ENCODE measurements around the gene ADM2.

The ADM2 gene

DNA sequence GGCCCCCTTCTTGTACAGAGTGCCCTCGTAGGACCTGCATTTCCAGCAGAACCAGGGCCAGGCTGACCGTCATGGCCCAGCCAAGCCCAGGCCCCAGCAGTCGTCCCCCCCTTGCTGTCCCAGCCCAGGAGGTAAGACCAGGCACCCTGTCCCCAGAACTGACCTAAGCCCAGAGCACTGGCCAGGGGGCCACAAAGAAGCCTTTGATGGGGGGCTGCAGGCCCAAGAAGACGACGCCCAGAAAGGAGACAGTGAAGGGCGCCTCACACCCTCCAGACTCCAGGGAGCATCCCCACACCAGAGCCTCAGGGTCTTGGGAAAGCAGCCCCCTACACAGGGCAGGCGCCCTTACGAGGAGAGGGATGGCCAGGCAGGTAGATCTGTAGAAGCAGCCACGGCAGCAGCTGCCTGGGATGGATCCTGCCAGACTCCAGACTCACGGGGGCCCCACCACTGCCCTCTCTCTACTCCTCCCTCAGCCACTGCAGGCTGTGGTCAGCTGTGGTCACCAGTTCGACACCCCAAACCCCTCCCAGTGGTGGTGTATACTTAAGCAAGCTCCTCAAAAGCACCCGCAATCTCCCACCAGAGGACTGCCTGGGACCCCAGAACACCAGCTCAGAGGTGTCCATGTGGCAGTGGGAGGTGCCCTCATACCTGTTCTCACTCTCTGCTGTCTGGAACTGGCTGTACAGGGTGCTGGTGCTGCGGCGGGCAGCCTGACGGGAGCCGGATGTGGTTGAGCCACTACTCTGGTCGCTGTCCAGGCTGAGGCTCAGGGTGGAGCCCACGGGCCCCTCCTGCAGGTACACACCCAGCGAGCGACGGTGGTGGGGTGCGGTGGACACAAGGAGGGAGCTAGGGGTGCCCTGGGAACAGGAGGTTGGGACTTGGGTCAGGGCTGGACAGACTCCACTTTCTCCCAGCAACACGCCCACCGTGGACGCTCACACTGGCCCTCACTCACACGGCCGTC is 33.5 kb upstream of the ADM2 start:
- Mint-ChIP-seq H3K36me3 (ENCODE audit: low read depth) (peaks cover 39% of the 10 kb centered on the region), H3K27ac (no peak overlapping the region), H3K4me3 (no peak overlapping the region), H3K4me1 (no peaks in the 10 kb centered on the region), H3K27me3 (ENCODE audit: low read depth) (no peaks in the 10 kb centered on the region), H3K9me3 (no peaks in the 10 kb centered on the region)
- TF ChIP-seq, protein P1, sequence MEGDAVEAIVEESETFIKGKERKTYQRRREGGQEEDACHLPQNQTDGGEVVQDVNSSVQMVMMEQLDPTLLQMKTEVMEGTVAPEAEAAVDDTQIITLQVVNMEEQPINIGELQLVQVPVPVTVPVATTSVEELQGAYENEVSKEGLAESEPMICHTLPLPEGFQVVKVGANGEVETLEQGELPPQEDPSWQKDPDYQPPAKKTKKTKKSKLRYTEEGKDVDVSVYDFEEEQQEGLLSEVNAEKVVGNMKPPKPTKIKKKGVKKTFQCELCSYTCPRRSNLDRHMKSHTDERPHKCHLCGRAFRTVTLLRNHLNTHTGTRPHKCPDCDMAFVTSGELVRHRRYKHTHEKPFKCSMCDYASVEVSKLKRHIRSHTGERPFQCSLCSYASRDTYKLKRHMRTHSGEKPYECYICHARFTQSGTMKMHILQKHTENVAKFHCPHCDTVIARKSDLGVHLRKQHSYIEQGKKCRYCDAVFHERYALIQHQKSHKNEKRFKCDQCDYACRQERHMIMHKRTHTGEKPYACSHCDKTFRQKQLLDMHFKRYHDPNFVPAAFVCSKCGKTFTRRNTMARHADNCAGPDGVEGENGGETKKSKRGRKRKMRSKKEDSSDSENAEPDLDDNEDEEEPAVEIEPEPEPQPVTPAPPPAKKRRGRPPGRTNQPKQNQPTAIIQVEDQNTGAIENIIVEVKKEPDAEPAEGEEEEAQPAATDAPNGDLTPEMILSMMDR (IDR thresholded peaks at IDR 0.05; ENCODE audit: unreplicated experiment in 3 of 3) = no peak

DNA sequence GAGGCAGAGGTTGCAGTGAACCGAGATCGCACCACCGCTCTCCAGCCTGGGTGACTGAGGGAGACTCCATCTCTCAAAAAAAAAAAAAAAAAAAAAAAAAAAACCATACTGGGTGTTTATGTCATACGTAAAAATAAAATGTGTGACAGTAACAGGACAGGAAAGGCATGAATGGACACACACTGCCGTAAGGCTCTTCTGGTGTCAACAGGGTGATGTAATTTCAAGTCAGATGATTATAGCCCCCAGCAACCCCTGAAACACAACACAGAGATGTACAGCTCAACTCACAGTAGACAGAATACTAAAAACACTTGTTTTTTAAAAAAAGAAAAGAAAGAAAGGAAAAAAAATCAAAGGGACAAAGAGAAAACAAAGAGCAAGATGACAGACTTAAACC is 28.7 kb upstream of the ADM2 start:
- H3K27me3 Mint-ChIP-seq (ENCODE audit: low read depth) = no peaks in the 10 kb centered on the region
- TF ChIP-seq, protein P1 (IDR thresholded peaks at IDR 0.05; ENCODE audit: unreplicated experiment in 3 of 3) = no peak
- H3K36me3 Mint-ChIP-seq (ENCODE audit: low read depth) = peaks cover 48% of the 10 kb centered on the region
- H3K4me3 Mint-ChIP-seq = no peak overlapping the region
- no peaks in the 10 kb centered on the region for H3K4me1 Mint-ChIP-seq
- H3K27ac Mint-ChIP-seq = no peak overlapping the region
- H3K9me3 Mint-ChIP-seq = no peaks in the 10 kb centered on the region

DNA sequence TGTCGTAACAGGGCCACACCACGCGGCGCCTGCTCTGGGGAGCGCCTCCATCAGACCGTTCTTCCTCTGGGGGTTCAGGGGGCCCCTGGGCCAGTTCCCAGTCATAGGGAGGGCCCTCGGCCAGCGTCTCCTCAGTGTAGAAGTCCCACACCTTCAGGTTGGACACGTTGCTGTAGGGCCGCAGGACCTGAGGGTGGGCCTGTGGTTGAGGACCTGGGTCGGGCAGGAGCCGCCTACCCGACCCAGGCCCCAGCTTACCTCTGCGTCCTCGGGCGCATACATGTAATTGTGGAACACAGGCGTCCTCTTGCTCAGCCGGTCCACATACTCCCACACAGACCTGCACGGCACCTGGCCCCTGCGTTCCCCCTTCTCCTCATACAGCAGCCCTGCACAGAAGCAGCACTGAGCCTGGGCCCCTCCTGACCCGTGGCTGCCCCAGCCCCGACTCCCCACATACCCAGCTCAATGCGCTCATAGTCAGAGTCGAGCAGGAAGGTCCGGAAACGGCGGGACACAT is 26.7 kb upstream of the ADM2 start:
- Mint-ChIP-seq H3K4me1 (no peaks in the 10 kb centered on the region), H3K27me3 (ENCODE audit: low read depth) (no peaks in the 10 kb centered on the region), H3K4me3 (no peak overlapping the region), H3K36me3 (ENCODE audit: low read depth) (peaks cover 42% of the 10 kb centered on the region), H3K9me3 (no peaks in the 10 kb centered on the region), H3K27ac (no peak overlapping the region)
- TF ChIP-seq, protein P1 (IDR thresholded peaks at IDR 0.05; ENCODE audit: unreplicated experiment in 3 of 3) = no peak

DNA sequence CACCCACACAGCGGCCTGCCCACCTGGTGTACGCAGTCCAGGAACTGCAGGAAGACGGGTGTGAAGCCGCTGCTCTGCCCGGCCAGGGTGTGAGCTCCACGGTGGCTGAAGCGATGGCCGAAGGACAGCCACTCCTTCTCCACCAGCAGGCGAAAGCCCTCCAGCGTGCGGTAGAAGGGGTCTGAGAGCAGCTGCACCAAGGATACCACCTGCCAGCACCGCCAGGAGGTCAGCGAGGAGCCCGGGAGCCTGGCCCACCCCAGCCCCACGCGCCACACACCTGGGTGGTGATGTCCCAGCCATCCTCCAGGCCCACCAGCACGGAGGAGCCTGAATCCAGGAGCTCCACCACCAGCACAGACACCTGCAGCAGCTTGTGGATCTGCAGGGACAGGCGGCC is 26.1 kb upstream of the ADM2 start:
- no peaks in the 10 kb centered on the region for H3K9me3 Mint-ChIP-seq
- no peaks in the 10 kb centered on the region for H3K27me3 Mint-ChIP-seq (ENCODE audit: low read depth)
- TF ChIP-seq, protein P1 (IDR thresholded peaks at IDR 0.05; ENCODE audit: unreplicated experiment in 3 of 3) = no peak
- H3K36me3 Mint-ChIP-seq (ENCODE audit: low read depth) = peaks cover 39% of the 10 kb centered on the region
- no peak overlapping the region for H3K27ac Mint-ChIP-seq
- no peak overlapping the region for H3K4me3 Mint-ChIP-seq
- no peaks in the 10 kb centered on the region for H3K4me1 Mint-ChIP-seq

DNA sequence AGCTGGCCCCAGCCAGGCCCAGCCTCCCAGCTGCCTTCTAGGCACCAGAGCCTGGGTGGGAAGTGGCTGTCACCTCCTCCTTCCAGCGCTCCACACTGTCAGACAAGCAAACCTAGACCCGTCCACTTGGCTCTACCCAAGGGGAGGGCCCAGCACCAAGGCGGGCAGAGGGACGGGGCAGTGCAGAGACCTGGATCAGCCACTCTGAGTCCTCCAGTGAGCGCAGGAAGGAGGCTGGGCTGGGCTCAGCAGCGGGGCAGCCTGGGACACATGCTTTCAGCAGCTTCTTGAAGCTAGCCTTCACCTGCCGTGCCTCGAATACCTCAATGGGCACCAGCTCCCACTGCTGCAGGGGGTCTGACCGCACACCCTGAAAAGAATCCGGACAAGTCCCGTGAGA is 25.3 kb upstream of the ADM2 start:
- H3K27me3 Mint-ChIP-seq (ENCODE audit: low read depth) = no peaks in the 10 kb centered on the region
- H3K4me3 Mint-ChIP-seq = no peak overlapping the region
- no peaks in the 10 kb centered on the region for H3K9me3 Mint-ChIP-seq
- H3K27ac Mint-ChIP-seq = no peak overlapping the region
- TF ChIP-seq, protein P1 (IDR thresholded peaks at IDR 0.05; ENCODE audit: unreplicated experiment in 3 of 3) = no peak
- peaks cover 31% of the 10 kb centered on the region for H3K36me3 Mint-ChIP-seq (ENCODE audit: low read depth)
- H3K4me1 Mint-ChIP-seq = no peaks in the 10 kb centered on the region

Measured in nephron (organoid).